A673 (cell line): ENCODE results near the gene PRPF6. TPM values are rescaled to one million over a fixed set of nuclear protein-coding genes. Genes with fewer than 3 reads are reported as not detected.

Source experiments
- BruUV-seq: library from RNA; stranded (reverse); fragments of 400-500 nt; replicated peaks from 2 replicates; lab custom pipeline; 2021; lab: Mats Ljungman, UMichigan
- CTCF ChIA-PET: fragments of 300-600 bp; sonication (Branson Sonifier 250); formaldehyde crosslinking; loops from one replicate; lab custom pipeline; 2022; ENCODE audit warnings: antibody characterized with exemption; lab: Charles Lee
- POLR2A ChIA-PET: fragments of 300-600 bp; sonication (Branson Sonifier 250); formaldehyde crosslinking; loops from one replicate; lab custom pipeline; 2022; ENCODE audit warnings: antibody characterized with exemption; ENCODE audit not compliant: low non-redundant PET; lab: Charles Lee
- DNase-seq: peaks from one replicate; pipeline ENCODE4 v3.0.0-alpha.2; 2015; ENCODE audit warnings: low spot score
- H3K27ac ChIP-seq: fragments of 200-600 bp; sonication (generic); 2 replicates; pipeline ENCODE4 v1.5.1; 2016; ENCODE audit warnings: mixed run types, low read depth, mild to moderate bottlenecking, mixed read lengths, antibody characterized with exemption, low read length; ENCODE audit not compliant: poor library complexity, severe bottlenecking
- H3K27me3 ChIP-seq: fragments of 200-600 bp; sonication (generic); replicated peaks from 2 replicates; pipeline ENCODE4 v1.6.1; 2017; ENCODE audit warnings: mixed run types, low read depth, mild to moderate bottlenecking, mixed read lengths, antibody characterized with exemption, low read length; ENCODE audit not compliant: insufficient read depth, poor library complexity
- H3K36me3 ChIP-seq: fragments of 200-600 bp; sonication (generic); 2 replicates; pipeline ENCODE4 v1.6.1; 2016; ENCODE audit warnings: mixed run types, mild to moderate bottlenecking, mixed read lengths, antibody characterized with exemption, low read length; ENCODE audit not compliant: insufficient read depth, poor library complexity, severe bottlenecking
- H3K4me1 ChIP-seq: fragments of 200-600 bp; sonication (generic); 2 replicates; pipeline ENCODE4 v1.6.1; 2017; ENCODE audit warnings: mixed run types, mild to moderate bottlenecking, mixed read lengths, antibody characterized with exemption, low read length; ENCODE audit not compliant: insufficient read depth, poor library complexity, severe bottlenecking
- H3K4me3 ChIP-seq: fragments of 200-600 bp; sonication (generic); 2 replicates; pipeline ENCODE4 v1.5.1; 2016; ENCODE audit warnings: low read depth, mixed run types, mild to moderate bottlenecking, mixed read lengths, low read length; ENCODE audit not compliant: poor library complexity, severe bottlenecking
- H3K9me3 ChIP-seq: fragments of 200-600 bp; sonication (generic); 2 replicates; pipeline ENCODE4 v1.6.1; 2016; ENCODE audit warnings: mixed run types, low read depth, mild to moderate bottlenecking, mixed read lengths, antibody characterized with exemption, low read length; ENCODE audit not compliant: poor library complexity, severe bottlenecking
- CTCF ChIP-seq: fragments of 300-800, 200-600 bp; sonication (generic); conservative IDR thresholded peaks from 2 replicates; pipeline ENCODE4 v1.5.1; 2017; ENCODE audit warnings: low read depth, mild to moderate bottlenecking, antibody characterized with exemption, low read length, moderate library complexity, mixed read lengths
- EZH2 ChIP-seq: fragments of 200-600 bp; sonication (generic); IDR thresholded peaks from 2 replicates; pipeline ENCODE4 v1.6.1; 2017; ENCODE audit warnings: borderline replicate concordance, low read depth, mild to moderate bottlenecking, mixed read lengths, antibody characterized with exemption, low read length; ENCODE audit not compliant: poor library complexity, severe bottlenecking
- intact Hi-C: fragments of 100-400 bp; cut with micrococcal nuclease; formaldehyde crosslinking; loops from one replicate; pipeline ENCODE4 v1.10.0; 2022; ENCODE audit not compliant: unreplicated experiment
- total RNA-seq: library from RNA; stranded (reverse); gene quantifications from 2 replicates; pipeline ENCODE4 v1.2.3, GENCODE V29; 2021

PRPF6 gene
- total RNA-seq, 1 experiment from 2014 or later, result 86.3 TPM

GRCh38 chr20:64040231-64041039 is 59.5 kb downstream of the PRPF6 start:
- Histone ChIP-seq H3K27ac (no peak overlapping the region), H3K27me3 (peaks cover 50% of the 10 kb centered on the region), H3K4me1 (peaks cover 25% of the 10 kb centered on the region), H3K4me3 (no peak overlapping the region), H3K36me3 (no peaks in the 10 kb centered on the region), H3K9me3 (no peaks in the 10 kb centered on the region)
- intact Hi-C loops, result no loop called here
- TF ChIP-seq EZH2, result no peak
- TF ChIP-seq CTCF, result no peak
- POLR2A ChIA-PET, result no interaction called here
- DNase-seq, result no peak
- no TSS peak for BruUV-seq
- CTCF ChIA-PET, result no interaction called here

GRCh38 chr20:64041040-64041780 is 60.3 kb downstream of the PRPF6 start:
- peaks cover 50% of the 10 kb centered on the region for H3K27me3 ChIP-seq
- H3K9me3 ChIP-seq, result no peaks in the 10 kb centered on the region
- ChIA-PET CTCF (no interaction called here), POLR2A (no interaction called here)
- DNase-seq, result no peak
- no peaks in the 10 kb centered on the region for H3K36me3 ChIP-seq
- intact Hi-C loops, result no loop called here
- peak overlapping the region; percentile 42 for H3K4me3 ChIP-seq
- BruUV-seq, result no TSS peak
- H3K4me1 ChIP-seq, result peaks cover 25% of the 10 kb centered on the region
- TF ChIP-seq CTCF, result no peak
- peak; percentile 2 for TF ChIP-seq EZH2
- no peak overlapping the region for H3K27ac ChIP-seq

GRCh38 chr20:64041781-64042053 is 60.8 kb downstream of the PRPF6 start:
- Histone ChIP-seq H3K27me3 (peaks cover 50% of the 10 kb centered on the region), H3K4me3 (peak overlapping the region; percentile 42), H3K36me3 (no peaks in the 10 kb centered on the region), H3K4me1 (peaks cover 25% of the 10 kb centered on the region), H3K9me3 (no peaks in the 10 kb centered on the region), H3K27ac (no peak overlapping the region)
- no TSS peak for BruUV-seq
- no peak for DNase-seq
- intact Hi-C loops, result no loop called here
- TF ChIP-seq EZH2 (peak; percentile 2), CTCF (no peak)
- ChIA-PET POLR2A (no interaction called here), CTCF (interaction anchor here (0.6 kb wide), 1 partner anchor 41 kb away, joined by 5 read pairs; no protein-coding TSS in a partner anchor)
